GM12878 (cell line): ENCODE measurements around the gene KREMEN2. TPM values are rescaled to one million over a fixed set of nuclear protein-coding genes. Genes with fewer than 3 reads are reported as not detected.
A peak's percentile ranks its signal among the peaks of the same experiment; 100 is the strongest.

Source experiments
- ATAC-seq: fragments of 200-7000 bp; cut with Tn5 transposase; 3 replicates; pipeline ENCODE4 v1.9.1; 2020; ENCODE audit warnings: mild to moderate bottlenecking, moderate library complexity
- BruUV-seq: library from RNA; stranded (reverse); fragments of 400-500 nt; replicated peaks from 2 replicates; lab custom pipeline; 2021; lab: Mats Ljungman, UMichigan
- CTCF ChIA-PET: fragments of 300-600 bp; sonication (Branson Sonifier 250); formaldehyde crosslinking; extraction: SDS; loops from one replicate; lab custom pipeline; 2021; ENCODE audit warnings: inconsistent platforms; lab: Yijun Ruan, JAX
- POLR2A ChIA-PET: fragments of 350-600 bp; formaldehyde crosslinking; extraction: SDS; loops from one replicate; lab custom pipeline; 2021; ENCODE audit warnings: inconsistent platforms; lab: Charles Lee
- RAD21 ChIA-PET: fragments of 300-600 bp; sonication (Branson Sonifier 250); formaldehyde crosslinking; loops from one replicate; lab custom pipeline; 2023; ENCODE audit warnings: antibody characterized with exemption; ENCODE audit not compliant: unreplicated experiment; lab: Charles Lee
- SMC1A ChIA-PET: fragments of 300-600 bp; sonication (Branson Sonifier 250); formaldehyde crosslinking; loops from one replicate; lab custom pipeline; 2023; ENCODE audit not compliant: unreplicated experiment, uncharacterized antibody; lab: Charles Lee
- DNase-seq: peaks from one replicate; pipeline ENCODE4 v3.0.0-alpha.2; 2011; ENCODE audit warnings: low read depth, low spot score
- FAIRE-seq: peaks from 3 replicates; lab custom pipeline; 2011; peaks lifted over from hg19 to GRCh38; lab: Jason Lieb, UNC
- H2AFZ ChIP-seq: 2 replicates; pipeline ENCODE4 v1.6.0; 2011; ENCODE audit warnings: low read depth, low read length, control low read depth; ENCODE audit not compliant: control insufficient read depth
- H3K27ac ChIP-seq: 2 replicates; pipeline ENCODE4 v1.5.1; 2011; ENCODE audit warnings: control low read depth; ENCODE audit not compliant: control insufficient read depth, insufficient read depth
- H3K27me3 ChIP-seq, 2 experiments: replicated peaks in 1 of 2; 2 replicates each; pipeline versions ENCODE4 v1.6.0 to v1.6.1; 2011; ENCODE audit warnings: low read length in 1 of 2; ENCODE audit not compliant: control insufficient read depth in 2 of 2, insufficient read depth in 2 of 2
- H3K36me3 ChIP-seq, 2 experiments: 2 replicates each; pipeline ENCODE4 v1.5.1; 2011; ENCODE audit warnings: low read length in 1 of 2; ENCODE audit not compliant: control insufficient read depth in 2 of 2, insufficient read depth in 2 of 2
- H3K4me1 ChIP-seq: 2 replicates; pipeline ENCODE4 v1.6.1; 2011; ENCODE audit warnings: mild to moderate bottlenecking, low read length, moderate library complexity, mixed read lengths; ENCODE audit not compliant: control insufficient read depth, insufficient read depth
- H3K4me2 ChIP-seq: 2 replicates; pipeline ENCODE4 v1.6.0; 2011; ENCODE audit warnings: control low read depth; ENCODE audit not compliant: control insufficient read depth, insufficient read depth
- H3K4me3 ChIP-seq: fragments of 200-600 bp; sonication (generic); 2 replicates; pipeline ENCODE4 v1.5.1; 2016
- H3K79me2 ChIP-seq: 2 replicates; pipeline ENCODE4 v1.6.0; 2011; ENCODE audit warnings: low read length; ENCODE audit not compliant: control insufficient read depth, insufficient read depth
- H3K9ac ChIP-seq: 2 replicates; pipeline ENCODE4 v1.8.0; 2011; ENCODE audit warnings: low read length, control low read depth, mixed read lengths; ENCODE audit not compliant: control insufficient read depth, insufficient read depth
- H3K9me3 ChIP-seq: replicated peaks from 3 replicates; pipeline ENCODE4 v1.5.1; 2011; ENCODE audit warnings: mild to moderate bottlenecking, low read length; ENCODE audit not compliant: control insufficient read depth, insufficient read depth
- H4K20me1 ChIP-seq: 2 replicates; pipeline ENCODE4 v1.6.0; 2011; ENCODE audit not compliant: control insufficient read depth, insufficient read depth
- EED ChIP-seq: sonication (generic); IDR thresholded peaks from 2 replicates; pipeline ENCODE4 v1.6.1; 2016; ENCODE audit warnings: antibody characterized with exemption, low read depth
- EP300 ChIP-seq, 2 experiments: fragments of 150-350 bp in 1 of 2; IDR thresholded peaks; 2 replicates each; pipeline ENCODE4 v1.6.1; 2011 to 2012; ENCODE audit warnings: low read depth in 2 of 2, low read length in 2 of 2, borderline replicate concordance in 1 of 2, improper control_type of control experiment in 1 of 2, inconsistent platforms in 1 of 2; ENCODE audit not compliant: control insufficient read depth in 1 of 2
- LARP7 ChIP-seq: fragments of 450-650 bp; IDR thresholded peaks from 2 replicates; pipeline ENCODE4 v1.6.1; 2017; ENCODE audit warnings: mild to moderate bottlenecking
- NR2C1 ChIP-seq: fragments of 450-650 bp; IDR thresholded peaks from 2 replicates; pipeline ENCODE4 v1.6.1; 2017; ENCODE audit warnings: antibody characterized with exemption, mild to moderate bottlenecking, moderate library complexity
- PAX8 ChIP-seq: fragments of 450-650 bp; IDR thresholded peaks from 2 replicates; pipeline ENCODE4 v1.6.1; 2017; ENCODE audit warnings: mild to moderate bottlenecking, moderate library complexity
- POLR2A ChIP-seq: IDR thresholded peaks from 2 replicates; pipeline ENCODE4 v1.6.1; 2011; ENCODE audit warnings: low read depth, mild to moderate bottlenecking, low read length
- YBX1 ChIP-seq: fragments of 450-650 bp; IDR thresholded peaks from 2 replicates; pipeline ENCODE4 v1.6.1; 2016; ENCODE audit warnings: antibody characterized with exemption
- WGBS: methylation state at CpG from one replicate; pipeline ENCODE4 v1.1.6; 2016; ENCODE audit warnings: low lambda C conversion rate; ENCODE audit not compliant: insufficient replicate concordance, insufficient coverage; ENCODE audit errors: missing lambda C conversion rate; 5-methylcytosine and 5-hydroxymethylcytosine counted together
- in situ Hi-C: fragments of 300-500 bp; cut with MboI; formaldehyde crosslinking; loops from 9 replicates; pipeline ENCODE4 v1.14.3; 2018; ENCODE audit warnings: mixed read lengths
- intact Hi-C: fragments of 100-400 bp; cut with micrococcal nuclease; formaldehyde crosslinking; loops from one replicate; pipeline ENCODE4 v1.14.2; 2022; ENCODE audit not compliant: unreplicated experiment
- polyA plus RNA-seq, 11 experiments: library from polyadenylated mRNA; depleted of rRNA in 4 of 11; unstranded in 6 of 11; stranded (reverse) in 5 of 11; fragments of >200 nt; fragmentation: Nextera tagmentation in 4 of 11; fragmentation: Illumina TruSeq in 1 of 11; extraction: Ambion mirVana in 4 of 11; extraction: Trizol in 1 of 11; gene quantifications; 1 replicate in 1 of 11; 2 replicates in 10 of 11; pipeline versions ENCODE4 v1.2.1 to v1.2.3, GENCODE V29; 2011 to 2016; ENCODE audit warnings: inconsistent platforms in 2 of 11, missing spikeins in 2 of 11, low read depth in 1 of 11
- total RNA-seq, 4 experiments: library from RNA; depleted of rRNA in 3 of 4; stranded (reverse); fragments of >200 nt in 3 of 4; fragmentation: Illumina TruSeq in 1 of 4; extraction: Trizol in 1 of 4; gene quantifications; 2 replicates each; pipeline versions ENCODE4 v1.2.1 to v1.2.3, GENCODE V29; 2013 to 2021

KREMEN2 gene
- total and polyA plus RNA-seq, 10 of the 15 experiments (the other 5 are each of a cell fraction or from before 2014, with no cell fraction given) = 0.06 to 3.7 (median 0.83) TPM; not detected in 2

DNA sequence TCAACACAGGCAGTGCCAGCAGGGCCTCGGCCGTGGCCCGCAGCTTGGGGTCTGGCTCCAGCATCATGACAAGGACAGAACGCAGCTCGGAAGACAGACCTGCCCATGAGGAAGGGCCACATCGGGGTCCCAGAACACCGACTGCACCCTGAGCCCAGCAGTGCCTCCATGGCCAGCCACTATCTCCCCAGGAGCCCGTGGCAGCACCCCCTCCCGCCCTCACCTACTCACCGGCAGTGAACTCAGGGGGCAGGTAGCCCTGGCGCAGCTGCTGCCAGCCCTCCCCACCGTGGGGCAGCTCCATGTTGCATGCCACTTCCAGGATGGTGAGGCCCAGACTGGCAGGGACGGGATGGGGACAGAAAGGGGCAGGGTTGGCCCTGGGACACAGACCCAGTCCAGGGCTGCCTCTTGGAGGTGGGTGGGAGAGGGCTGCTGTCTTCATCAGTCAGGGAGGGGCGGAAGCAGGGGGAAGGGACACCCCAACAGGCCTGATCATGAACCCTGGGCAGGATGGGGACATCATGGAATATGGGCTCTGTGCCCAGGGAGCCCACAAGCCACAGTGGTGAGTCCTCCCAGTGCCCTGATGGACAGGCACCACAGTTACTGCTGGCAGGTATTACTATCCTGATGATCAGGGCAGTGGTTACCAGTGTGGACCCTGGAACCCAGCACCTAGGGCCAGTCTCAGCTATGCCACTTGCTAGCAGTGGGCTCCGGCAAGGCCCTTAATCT is 10.4 kb downstream of the KREMEN2 start:
- Histone ChIP-seq H4K20me1 (no peaks in the 10 kb centered on the region), H3K27ac (no peak overlapping the region), H3K9me3 (no peaks in the 10 kb centered on the region), H3K79me2 (peaks cover 18% of the 10 kb centered on the region), H3K9ac (no peak overlapping the region), H3K27me3 (no peaks in the 10 kb centered on the region), H3K4me1 (peaks cover 9% of the 10 kb centered on the region), H3K4me2 (no peak overlapping the region), H3K4me3 (no peak overlapping the region), H3K36me3 (peaks cover 4 to 22% of the 10 kb centered on the region in 2 experiments; a peak in 3 of 4 replicates), H2AFZ (no peak overlapping the region)
- in situ Hi-C loops (no loop called here), intact Hi-C loops (no loop called here)
- ATAC-seq (no peak), DNase-seq (no peak), FAIRE-seq (no peak)
- BruUV-seq = no TSS peak
- RAD21 ChIA-PET = interaction anchor here (0.9 kb wide), 1 partner anchor 9 kb away, joined by 3 read pairs; no protein-coding TSS in a partner anchor
- POLR2A ChIA-PET = interaction anchor here (1.1 kb wide), 1 partner anchor 29 kb away, joined by 3 read pairs; no protein-coding TSS in a partner anchor
- CTCF ChIA-PET = no interaction called here
- TF ChIP-seq LARP7 = no peak
- TF ChIP-seq PAX8 = no peak
- TF ChIP-seq YBX1 = no peak
- TF ChIP-seq EP300 (IDR thresholded peaks at IDR 0.05; ENCODE audit: borderline replicate concordance in 1 of 2, control insufficient read depth in 1 of 2, low read depth in 2 of 2, low read length in 2 of 2) = no peak
- peak; percentile 56 for TF ChIP-seq POLR2A
- no peak for TF ChIP-seq NR2C1
- TF ChIP-seq EED = no peak
- WGBS = 95% methylated on average over 15 of the region's 15 CpGs
- SMC1A ChIA-PET = no interaction called here
